HepG2 (cell line): ENCODE measurements around the gene PAK6. TPM values are rescaled to one million over a fixed set of nuclear protein-coding genes. Genes with fewer than 3 reads are reported as not detected.

Experiments used
- ATAC-seq: fragments of 200-7000 bp; cut with Tn5 transposase; 3 replicates; pipeline ENCODE4 v1.9.1; 2020; ENCODE audit warnings: mild to moderate bottlenecking, moderate library complexity
- BruUV-seq: library from RNA; stranded (reverse); fragments of 400-500 nt; replicated peaks from 2 replicates; lab custom pipeline; 2021; lab: Mats Ljungman, UMichigan
- CTCF ChIA-PET: fragments of 300-600 bp; formaldehyde crosslinking; extraction: SDS; loops from one replicate; lab custom pipeline; 2021; ENCODE audit warnings: low total read pairs, inconsistent platforms, low intra/inter-chr PET ratio; lab: Yijun Ruan, JAX
- POLR2A ChIA-PET: fragments of 350-600 bp; sonication (Branson Sonifier 250); formaldehyde crosslinking; loops from one replicate; lab custom pipeline; 2020; ENCODE audit warnings: antibody characterized with exemption, inconsistent platforms; lab: Yijun Ruan, JAX
- DNase-seq: peaks from one replicate; pipeline ENCODE4 v3.0.0-alpha.2; 2015; ENCODE audit warnings: low spot score
- FAIRE-seq: peaks from 3 replicates; lab custom pipeline; 2011; peaks lifted over from hg19 to GRCh38; lab: Jason Lieb, UNC
- H2AFZ ChIP-seq: one replicate; pipeline ENCODE4 v1.6.1; 2011; ENCODE audit warnings: low read length, inconsistent platforms
- H3K27ac ChIP-seq: fragments of 300-600 bp; 3 replicates; pipeline ENCODE4 v1.8.0; 2011; ENCODE audit warnings: mixed run types, mild to moderate bottlenecking, mixed read lengths, low read length, inconsistent platforms; ENCODE audit not compliant: insufficient read depth; ENCODE audit errors: extremely low read length
- H3K27me3 ChIP-seq, 2 experiments: fragments of 200-600 bp in 1 of 2; 2 replicates in 1 of 2; 3 replicates in 1 of 2; pipeline versions ENCODE4 v1.6.0 to v1.8.0; 2011; ENCODE audit warnings: low read length in 2 of 2, mild to moderate bottlenecking in 2 of 2, moderate library complexity in 2 of 2, inconsistent platforms in 1 of 2; ENCODE audit not compliant: insufficient read depth in 2 of 2, control insufficient read depth in 1 of 2
- H3K36me3 ChIP-seq, 2 experiments: fragments of 200-600 bp in 1 of 2; replicated peaks in 1 of 2; 2 replicates in 1 of 2; 3 replicates in 1 of 2; pipeline versions ENCODE4 v1.5.1 to v1.8.0; 2011; ENCODE audit warnings: low read length in 2 of 2, inconsistent platforms in 1 of 2; ENCODE audit not compliant: insufficient read depth in 2 of 2, control insufficient read depth in 1 of 2
- H3K4me1 ChIP-seq: 2 replicates; pipeline ENCODE4 v1.5.1; 2012; ENCODE audit warnings: low read length, inconsistent platforms; ENCODE audit not compliant: insufficient read depth
- H3K4me2 ChIP-seq: 2 replicates; pipeline ENCODE4 v1.6.0; 2011; ENCODE audit warnings: low read depth, low read length, inconsistent platforms
- H3K4me3 ChIP-seq, 3 experiments: fragments of 200-600 bp in 1 of 3; sonication (generic), shearing (Covaris generic) in 1 of 3; replicated peaks in 1 of 3; 2 replicates each; pipeline ENCODE4 v1.5.1; 2011 to 2016; ENCODE audit warnings: low read length in 3 of 3, inconsistent platforms in 2 of 3, low read depth in 2 of 3, mild to moderate bottlenecking in 2 of 3, control low read depth in 1 of 3, mixed read lengths in 1 of 3; ENCODE audit not compliant: insufficient read depth in 1 of 3
- H3K79me2 ChIP-seq: one replicate; pipeline ENCODE4 v1.6.1; 2011; ENCODE audit warnings: low read length, inconsistent platforms; ENCODE audit not compliant: insufficient read depth
- H3K9ac ChIP-seq: 2 replicates; pipeline ENCODE4 v1.6.0; 2011; ENCODE audit warnings: mild to moderate bottlenecking, low read depth, low read length, inconsistent platforms; ENCODE audit not compliant: insufficient read depth
- H3K9me3 ChIP-seq: 2 replicates; pipeline ENCODE4 v1.5.1; 2012; ENCODE audit warnings: mild to moderate bottlenecking, low read length
- H4K20me1 ChIP-seq: 2 replicates; pipeline ENCODE4 v1.6.0; 2011; ENCODE audit warnings: inconsistent platforms, mild to moderate bottlenecking, low read length, moderate library complexity; ENCODE audit not compliant: insufficient read depth
- FOXP1 ChIP-seq, 2 experiments: fragments of 450-650 bp in 1 of 2; IDR thresholded peaks; 2 replicates each; pipeline ENCODE4 v1.6.1; 2017 to 2018; ENCODE audit warnings: antibody characterized with exemption in 1 of 2
- GRHL1 ChIP-seq: sonication (generic); formaldehyde crosslinking; conservative IDR thresholded peaks from 2 replicates; pipeline ENCODE4 v1.8.0; 2022; ENCODE audit warnings: missing genetic modification reagents
- HINFP ChIP-seq: sonication (generic); formaldehyde crosslinking; IDR thresholded peaks from 2 replicates; pipeline ENCODE4 v1.4.0; 2020; ENCODE audit warnings: low read depth, mild to moderate bottlenecking, missing genetic modification reagents
- NR2F6 ChIP-seq, 2 experiments: IDR thresholded peaks; 2 replicates each; pipeline ENCODE4 v1.6.1; 2016; ENCODE audit warnings: antibody characterized with exemption in 1 of 2, mild to moderate bottlenecking in 1 of 2
- PBX3 ChIP-seq: sonication (generic); formaldehyde crosslinking; IDR thresholded peaks from 2 replicates; pipeline ENCODE4 v1.8.1; 2023; ENCODE audit warnings: missing genetic modification reagents, inconsistent platforms, borderline replicate concordance
- PPARG ChIP-seq: conservative IDR thresholded peaks from 2 replicates; pipeline ENCODE4 v1.6.1; 2016; ENCODE audit warnings: missing biosample characterization, missing genetic modification reagents
- TGIF2 ChIP-seq: IDR thresholded peaks from 2 replicates; pipeline ENCODE4 v1.6.1; 2016; ENCODE audit warnings: control low read depth, missing compliant biosample characterization
- ZNF367 ChIP-seq: sonication (generic); formaldehyde crosslinking; IDR thresholded peaks from 2 replicates; pipeline ENCODE4 v1.4.0; 2020; ENCODE audit warnings: missing genetic modification reagents, borderline replicate concordance
- ZNF562 ChIP-seq: sonication (generic); formaldehyde crosslinking; IDR thresholded peaks from 2 replicates; pipeline ENCODE4 v1.8.0; 2022; ENCODE audit warnings: missing genetic modification reagents, borderline replicate concordance
- ZNF782 ChIP-seq: sonication (generic); formaldehyde crosslinking; IDR thresholded peaks from 2 replicates; pipeline ENCODE4 v1.4.0; 2020; ENCODE audit warnings: missing genetic modification reagents, mild to moderate bottlenecking, borderline replicate concordance
- WGBS: methylation state at CpG from one replicate; pipeline ENCODE4 v1.1.6; 2017; ENCODE audit warnings: low lambda C conversion rate; 5-methylcytosine and 5-hydroxymethylcytosine counted together
- in situ Hi-C: cut with HindIII; loops from 2 replicates; pipeline ENCODE4 v1.10.0; 2017; ENCODE audit warnings: low pct_unique_long_range_greater_than_20kb; ENCODE audit not compliant: extremely low pct_ligation_motif_present
- intact Hi-C: fragments of 100-400 bp; cut with micrococcal nuclease; formaldehyde crosslinking; loops from one replicate; pipeline ENCODE4 v1.10.0; 2022; ENCODE audit not compliant: unreplicated experiment
- polyA plus RNA-seq, 8 experiments: library from polyadenylated mRNA; depleted of rRNA in 3 of 8; stranded (reverse) in 7 of 8; unstranded in 1 of 8; fragments of >200 nt; fragmentation: Illumina TruSeq in 4 of 8; extraction: Trizol in 4 of 8; gene quantifications; 2 replicates each; pipeline versions ENCODE4 v1.2.1 to v1.2.3, GENCODE V29; 2011 to 2016; ENCODE audit warnings: low read depth in 4 of 8, missing spikeins in 1 of 8, mixed read lengths in 1 of 8; ENCODE audit not compliant: insufficient read depth in 1 of 8
- total RNA-seq, 5 experiments: library from RNA; depleted of rRNA; stranded (reverse); fragments of >200 nt; fragmentation: Illumina TruSeq; extraction: Trizol; gene quantifications; 2 replicates each; pipeline ENCODE4 v1.2.3, GENCODE V29; 2016; ENCODE audit warnings: low read depth in 1 of 5

PAK6 gene
- total and polyA plus RNA-seq, 2 of the 13 experiments (the other 11 are each of a cell fraction or from before 2014, with no cell fraction given): 0.07 TPM; not detected in 1

GRCh38 chr15:40300771-40301170, 61.9 kb downstream of the PAK6 start:
- no peaks in the 10 kb centered on the region for H4K20me1 ChIP-seq
- CTCF ChIA-PET: no interaction called here
- DNase-seq (no peak), ATAC-seq (no peak), FAIRE-seq (no peak)
- H3K9me3 ChIP-seq: no peaks in the 10 kb centered on the region
- no peak overlapping the region for H3K4me2 ChIP-seq
- no peak overlapping the region for H3K4me3 ChIP-seq
- no peaks in the 10 kb centered on the region for H3K79me2 ChIP-seq
- intact Hi-C loops (no loop called here), in situ Hi-C loops (no loop called here)
- TF ChIP-seq ZNF782 (CRISPR knock-in tag) (no peak), PPARG (CRISPR knock-in tag) (no peak), FOXP1 (IDR thresholded peaks at IDR 0.05) (no peak), FOXP1 (CRISPR knock-in tag; IDR thresholded peaks at IDR 0.05) (no peak), HINFP (CRISPR knock-in tag) (no peak), TGIF2 (no peak), GRHL1 (CRISPR knock-in tag) (no peak), ZNF367 (CRISPR knock-in tag) (no peak), PBX3 (CRISPR knock-in tag) (no peak), NR2F6 (IDR thresholded peaks at IDR 0.05) (no peak), NR2F6 (CRISPR knock-in tag; IDR thresholded peaks at IDR 0.05) (no peak), ZNF562 (CRISPR knock-in tag) (no peak)
- BruUV-seq: no TSS peak
- peaks cover 16 to 78% of the 10 kb centered on the region in 2 experiments for H3K27me3 ChIP-seq
- H2AFZ ChIP-seq: no peak overlapping the region
- 0% methylated on average over 2 of the region's 2 CpGs for WGBS
- H3K27ac ChIP-seq: no peak overlapping the region
- POLR2A ChIA-PET: no interaction called here
- no peaks in the 10 kb centered on the region for H3K36me3 ChIP-seq
- no peaks in the 10 kb centered on the region for H3K4me1 ChIP-seq
- H3K9ac ChIP-seq: no peak overlapping the region
